ENCODE measurements around the gene PLA2G12B.
"Not testable (repeated sequence)": the region's sequence is repeated elsewhere in the genome, so short reads cannot be mapped to it uniquely, and the experiment has no call there.

PLA2G12B gene

DNA sequence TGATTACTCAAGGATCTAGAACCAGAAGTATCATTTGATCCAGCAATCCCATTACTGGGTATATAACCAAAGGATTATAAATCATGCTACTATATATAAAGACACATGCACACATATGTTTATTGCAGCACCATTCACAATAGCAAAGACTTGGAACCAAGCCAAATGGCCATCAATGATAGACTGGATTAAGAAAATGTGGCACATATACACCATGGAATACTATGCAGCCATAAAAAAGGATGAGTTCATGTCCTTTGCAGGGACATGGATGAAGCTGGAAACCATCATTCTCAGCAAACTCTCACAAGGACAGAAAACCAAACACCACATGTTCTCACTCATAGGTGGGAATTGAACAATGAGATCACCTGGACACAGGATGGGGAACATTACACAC lies 40.9 kb upstream of the PLA2G12B start:
- H3K4me3 ChIP-seq (ENCODE audit: low read depth, low read length); H3K27ac ChIP-seq (ENCODE audit: extremely low read depth, low read depth, low read length); POLR2A ChIA-PET; H3K36me3 ChIP-seq (ENCODE audit: control insufficient read depth in 2 of 2, insufficient read depth in 1 of 2, low read length in 2 of 2); H3K9me3 ChIP-seq (ENCODE audit: control insufficient read depth, insufficient read depth, low read depth, low read length); CTCF ChIA-PET; H3K4me1 ChIP-seq (ENCODE audit: control insufficient read depth, insufficient read depth, low read length): not testable (repeated sequence)
- TF ChIP-seq, protein P1, sequence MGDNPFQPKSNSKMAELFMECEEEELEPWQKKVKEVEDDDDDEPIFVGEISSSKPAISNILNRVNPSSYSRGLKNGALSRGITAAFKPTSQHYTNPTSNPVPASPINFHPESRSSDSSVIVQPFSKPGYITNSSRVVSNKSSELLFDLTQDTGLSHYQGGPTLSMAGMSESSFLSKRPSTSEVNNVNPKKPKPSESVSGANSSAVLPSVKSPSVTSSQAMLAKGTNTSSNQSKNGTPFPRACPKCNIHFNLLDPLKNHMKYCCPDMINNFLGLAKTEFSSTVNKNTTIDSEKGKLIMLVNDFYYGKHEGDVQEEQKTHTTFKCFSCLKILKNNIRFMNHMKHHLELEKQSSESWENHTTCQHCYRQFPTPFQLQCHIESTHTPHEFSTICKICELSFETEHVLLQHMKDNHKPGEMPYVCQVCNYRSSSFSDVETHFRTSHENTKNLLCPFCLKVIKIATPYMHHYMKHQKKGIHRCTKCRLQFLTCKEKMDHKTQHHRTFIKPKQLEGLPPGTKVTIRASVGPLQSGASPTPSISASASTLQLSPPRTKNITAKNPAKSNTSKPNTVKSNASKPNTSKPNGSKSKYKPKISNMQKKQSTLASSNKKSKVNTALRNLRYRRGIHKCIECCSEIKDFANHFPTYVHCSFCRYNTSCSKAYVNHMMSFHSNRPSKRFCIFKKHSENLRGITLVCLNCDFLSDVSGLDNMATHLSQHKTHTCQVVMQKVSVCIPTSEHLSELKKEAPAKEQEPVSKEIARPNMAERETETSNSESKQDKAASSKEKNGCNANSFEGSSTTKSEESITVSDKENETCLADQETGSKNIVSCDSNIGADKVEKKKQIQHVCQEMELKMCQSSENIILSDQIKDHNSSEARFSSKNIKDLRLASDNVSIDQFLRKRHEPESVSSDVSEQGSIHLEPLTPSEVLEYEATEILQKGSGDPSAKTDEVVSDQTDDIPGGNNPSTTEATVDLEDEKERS (tag by site-specific recombination; IDR thresholded peaks at IDR 0.05) = peak; percentile 74; the same call in 1 of the 2 replicates
- peak; percentile 91 for TF ChIP-seq ZNF146 (tag by site-specific recombination; IDR thresholded peaks at IDR 0.05)
- TF ChIP-seq, protein P2, sequence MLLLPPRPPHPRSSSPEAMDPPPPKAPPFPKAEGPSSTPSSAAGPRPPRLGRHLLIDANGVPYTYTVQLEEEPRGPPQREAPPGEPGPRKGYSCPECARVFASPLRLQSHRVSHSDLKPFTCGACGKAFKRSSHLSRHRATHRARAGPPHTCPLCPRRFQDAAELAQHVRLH (tag by site-specific recombination; IDR thresholded peaks at IDR 0.05) = 0 out of 2 replicates have a peak, but pooled peaks have one; percentile 54

DNA sequence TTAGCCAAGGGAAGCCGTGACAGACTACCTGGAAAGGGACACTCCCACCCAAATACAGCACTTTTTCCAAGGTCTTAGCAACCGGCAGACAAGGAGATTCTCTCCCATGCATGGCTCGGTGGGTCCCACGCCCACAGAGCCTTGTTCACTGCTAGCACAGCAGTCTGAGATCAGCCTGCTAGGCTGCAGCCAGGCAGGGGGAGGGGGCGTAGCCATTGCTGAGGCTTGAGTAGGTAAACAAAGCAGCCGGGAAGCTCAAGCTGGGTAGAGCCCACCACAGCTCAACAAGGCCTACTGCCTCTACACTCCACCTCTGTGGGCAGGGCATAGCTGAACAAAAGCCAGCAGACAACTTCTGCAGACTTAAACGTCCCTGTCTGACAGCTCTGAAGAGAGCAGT lies 35.2 kb upstream of the PLA2G12B start:
- CTCF ChIA-PET; POLR2A ChIA-PET; H3K9me3 ChIP-seq (ENCODE audit: control insufficient read depth, insufficient read depth, low read depth, low read length); H3K36me3 ChIP-seq (ENCODE audit: control insufficient read depth in 2 of 2, insufficient read depth in 1 of 2, low read length in 2 of 2); H3K4me1 ChIP-seq (ENCODE audit: control insufficient read depth, insufficient read depth, low read length); H3K27ac ChIP-seq (ENCODE audit: extremely low read depth, low read depth, low read length); H3K4me3 ChIP-seq (ENCODE audit: low read depth, low read length): not testable (repeated sequence)
- peak; percentile 43; the same call in 1 of the 2 replicates for TF ChIP-seq EGR2 (tag by site-specific recombination; IDR thresholded peaks at IDR 0.05; ENCODE audit: low read depth)

DNA sequence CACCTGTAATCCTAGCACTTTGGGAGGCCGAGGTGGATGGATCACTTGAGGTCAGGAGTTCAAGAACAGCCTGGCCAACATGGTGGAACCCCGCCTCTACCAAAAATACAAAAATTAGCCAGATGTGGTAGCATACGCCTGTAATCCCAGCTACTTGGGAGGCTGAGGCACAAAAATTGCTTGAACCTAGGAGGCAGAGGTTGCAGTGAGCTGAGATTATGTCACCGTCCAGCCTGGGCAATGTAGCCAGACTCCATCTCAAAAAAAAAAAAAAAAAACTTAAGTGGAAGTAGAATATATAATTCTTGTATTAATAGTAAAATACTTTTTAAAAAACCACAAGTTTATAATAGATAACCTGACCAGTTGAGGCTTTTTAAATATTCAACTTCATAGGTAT lies 30.0 kb upstream of the PLA2G12B start:
- POLR2A ChIA-PET = interaction anchor here (0.6 kb wide), 1 partner anchor 14 kb away, joined by 3 read pairs; no protein-coding TSS in a partner anchor
- CTCF ChIA-PET; H3K9me3 ChIP-seq (ENCODE audit: control insufficient read depth, insufficient read depth, low read depth, low read length); H3K4me3 ChIP-seq (ENCODE audit: low read depth, low read length); H3K36me3 ChIP-seq (ENCODE audit: control insufficient read depth in 2 of 2, insufficient read depth in 1 of 2, low read length in 2 of 2); H3K4me1 ChIP-seq (ENCODE audit: control insufficient read depth, insufficient read depth, low read length); H3K27ac ChIP-seq (ENCODE audit: extremely low read depth, low read depth, low read length): not testable (repeated sequence)

DNA sequence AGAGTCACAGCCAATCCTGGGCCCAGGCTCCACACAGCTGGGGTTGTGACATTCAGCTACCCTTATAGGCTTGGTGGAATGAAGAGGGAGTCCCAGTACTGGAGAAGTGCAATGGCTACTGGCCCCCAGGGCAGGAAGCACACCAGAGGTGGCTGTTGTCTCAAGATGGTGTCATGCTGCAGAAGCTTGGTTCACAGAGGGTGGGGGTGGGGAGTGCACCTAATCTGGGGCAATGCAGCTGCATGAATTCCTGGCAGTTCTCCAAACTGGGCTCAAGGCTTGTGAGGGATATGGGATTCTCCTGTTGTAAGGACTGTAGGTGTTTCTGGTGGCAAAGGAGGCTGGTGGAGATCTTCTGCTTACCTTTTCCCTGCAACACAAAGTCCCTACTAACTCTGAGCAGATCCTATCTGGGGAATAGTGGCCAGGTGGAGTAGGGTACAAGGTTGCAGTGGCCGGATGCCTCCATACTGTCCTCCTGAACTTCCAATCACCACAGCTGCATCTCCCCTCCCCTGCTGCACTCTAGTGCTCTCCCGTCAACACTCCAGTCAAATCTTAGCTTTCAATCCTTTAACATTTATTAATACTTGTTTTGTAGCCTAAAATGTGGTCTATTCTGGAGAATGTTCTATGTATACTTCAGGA lies 27.4 kb upstream of the PLA2G12B start:
- Histone ChIP-seq H3K27ac (ENCODE audit: extremely low read depth, low read depth, low read length) (no peak overlapping the region), H3K9me3 (ENCODE audit: control insufficient read depth, insufficient read depth, low read depth, low read length) (no peaks in the 10 kb centered on the region), H3K4me3 (ENCODE audit: low read depth, low read length) (no peak overlapping the region), H3K4me1 (ENCODE audit: control insufficient read depth, insufficient read depth, low read length) (no peaks in the 10 kb centered on the region), H3K36me3 (ENCODE audit: control insufficient read depth in 2 of 2, insufficient read depth in 1 of 2, low read length in 2 of 2) (no peaks in the 10 kb centered on the region)
- POLR2A ChIA-PET = no interaction called here
- TF ChIP-seq ZBTB48 (tag by site-specific recombination; IDR thresholded peaks at IDR 0.05) (no peak), ZNF548 (tag by site-specific recombination; IDR thresholded peaks at IDR 0.05) (0 out of 2 replicates have a peak, but pooled peaks have one; percentile 42), ZSCAN23 (tag by site-specific recombination; IDR thresholded peaks at IDR 0.05) (no peak)
- CTCF ChIA-PET = no interaction called here

DNA sequence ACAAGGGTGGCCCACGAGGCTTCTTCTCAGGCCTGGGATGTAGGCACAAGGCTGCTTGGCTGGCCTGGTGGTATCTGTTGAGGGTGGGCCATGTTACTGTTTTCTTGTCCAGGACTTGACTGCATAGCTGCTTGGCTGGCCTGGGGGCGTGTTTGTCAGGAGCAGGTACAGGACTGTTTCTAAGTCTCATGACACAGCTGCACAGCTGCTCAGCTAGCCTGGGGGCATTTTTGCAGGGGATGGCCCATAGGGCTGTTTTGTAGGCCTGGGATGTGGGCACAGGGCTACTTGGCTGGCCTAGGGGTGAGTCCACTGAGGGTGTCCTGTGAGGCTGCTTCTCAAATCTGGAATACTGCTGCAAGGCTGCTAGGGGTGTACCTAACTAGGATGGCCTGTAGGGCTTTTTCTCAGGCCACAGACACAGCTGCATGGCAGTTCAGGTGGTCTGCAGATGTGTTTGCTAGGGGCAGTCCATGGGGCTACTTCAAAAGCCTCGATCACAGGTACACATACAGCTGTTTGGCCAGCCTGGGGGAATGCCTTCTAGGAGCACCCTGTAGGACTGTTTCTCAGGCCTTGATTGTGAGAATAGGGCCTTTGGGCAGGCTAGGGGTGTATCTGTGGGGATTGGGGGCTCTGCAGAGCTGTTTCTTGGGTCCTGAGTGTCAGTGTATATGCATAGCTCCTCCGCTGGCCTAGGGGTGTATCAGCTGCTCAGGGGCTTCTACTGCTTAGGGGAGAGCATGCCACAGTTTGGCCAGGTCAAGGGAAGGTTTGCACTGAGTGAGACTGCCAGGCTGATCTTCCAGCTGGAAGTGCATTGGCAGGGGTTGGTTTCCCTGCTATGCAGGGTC lies 26.6 kb upstream of the PLA2G12B start:
- POLR2A ChIA-PET = no interaction called here
- no peaks in the 10 kb centered on the region for H3K4me1 ChIP-seq (ENCODE audit: control insufficient read depth, insufficient read depth, low read length)
- CTCF ChIA-PET = no interaction called here
- H3K27ac ChIP-seq (ENCODE audit: extremely low read depth, low read depth, low read length) = no peak overlapping the region
- no peak overlapping the region for H3K4me3 ChIP-seq (ENCODE audit: low read depth, low read length)
- no peaks in the 10 kb centered on the region for H3K9me3 ChIP-seq (ENCODE audit: control insufficient read depth, insufficient read depth, low read depth, low read length)
- H3K36me3 ChIP-seq (ENCODE audit: control insufficient read depth in 2 of 2, insufficient read depth in 1 of 2, low read length in 2 of 2) = no peaks in the 10 kb centered on the region
- TF ChIP-seq ZNF335 (tag by site-specific recombination; conservative IDR thresholded peaks at IDR 0.05) = no peak
- TF ChIP-seq, protein P3, sequence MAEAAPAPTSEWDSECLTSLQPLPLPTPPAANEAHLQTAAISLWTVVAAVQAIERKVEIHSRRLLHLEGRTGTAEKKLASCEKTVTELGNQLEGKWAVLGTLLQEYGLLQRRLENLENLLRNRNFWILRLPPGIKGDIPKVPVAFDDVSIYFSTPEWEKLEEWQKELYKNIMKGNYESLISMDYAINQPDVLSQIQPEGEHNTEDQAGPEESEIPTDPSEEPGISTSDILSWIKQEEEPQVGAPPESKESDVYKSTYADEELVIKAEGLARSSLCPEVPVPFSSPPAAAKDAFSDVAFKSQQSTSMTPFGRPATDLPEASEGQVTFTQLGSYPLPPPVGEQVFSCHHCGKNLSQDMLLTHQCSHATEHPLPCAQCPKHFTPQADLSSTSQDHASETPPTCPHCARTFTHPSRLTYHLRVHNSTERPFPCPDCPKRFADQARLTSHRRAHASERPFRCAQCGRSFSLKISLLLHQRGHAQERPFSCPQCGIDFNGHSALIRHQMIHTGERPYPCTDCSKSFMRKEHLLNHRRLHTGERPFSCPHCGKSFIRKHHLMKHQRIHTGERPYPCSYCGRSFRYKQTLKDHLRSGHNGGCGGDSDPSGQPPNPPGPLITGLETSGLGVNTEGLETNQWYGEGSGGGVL (tag by site-specific recombination; IDR thresholded peaks at IDR 0.05) = no peak
- TF ChIP-seq ZNF521 (tag by site-specific recombination; IDR thresholded peaks at IDR 0.05) = no peak
- TF ChIP-seq BCL11B (tag by site-specific recombination; IDR thresholded peaks at IDR 0.05; ENCODE audit: low read depth) = no peak
- TF ChIP-seq ZNF133 (tag by site-specific recombination; IDR thresholded peaks at IDR 0.05) = no peak
- no peak for TF ChIP-seq ZNF19 (tag by site-specific recombination; IDR thresholded peaks at IDR 0.05; ENCODE audit: low read depth)
- no peak for TF ChIP-seq ZBTB7A (tag by site-specific recombination; IDR thresholded peaks at IDR 0.05; ENCODE audit: low read depth)
- no peak for TF ChIP-seq SP2 (tag by site-specific recombination; IDR thresholded peaks at IDR 0.05)
- no peak for TF ChIP-seq SCRT1 (tag by site-specific recombination; IDR thresholded peaks at IDR 0.05; ENCODE audit: borderline replicate concordance)
- TF ChIP-seq KLF8 (tag by site-specific recombination; IDR thresholded peaks at IDR 0.05) = no peak
- no peak for TF ChIP-seq ZNF791 (tag by site-specific recombination; IDR thresholded peaks at IDR 0.05)
